HG02981 (cell line): ENCODE results near the gene GALNT10.

Experiments used
- ATAC-seq: cut with Tn5 transposase; IDR thresholded peaks from one replicate; pipeline ENCODE4 v1.9.1; 2021; ENCODE audit warnings: mild to moderate bottlenecking, moderate library complexity; ENCODE audit not compliant: unreplicated experiment

GALNT10 gene

DNA sequence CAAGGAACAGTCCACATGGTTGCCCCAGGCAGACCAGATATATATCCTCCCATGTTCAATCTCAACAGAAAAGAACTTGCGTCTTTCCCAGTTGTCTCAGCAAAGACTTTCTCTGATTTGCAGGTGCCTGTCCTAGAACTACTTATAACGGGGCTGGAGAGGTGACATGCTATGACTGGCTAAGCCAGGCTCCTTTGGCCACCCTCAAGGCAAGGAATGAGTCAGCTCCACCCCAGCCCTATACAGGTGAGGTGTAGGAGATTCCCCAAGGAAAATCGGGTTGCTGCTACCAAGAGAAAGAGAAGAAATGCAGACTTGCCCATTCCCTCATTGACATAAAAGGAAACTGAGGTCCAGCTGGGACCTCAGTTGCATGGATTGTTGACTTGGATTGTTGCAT, 127.4 kb downstream of the GALNT10 start:
- no peak for ATAC-seq

DNA sequence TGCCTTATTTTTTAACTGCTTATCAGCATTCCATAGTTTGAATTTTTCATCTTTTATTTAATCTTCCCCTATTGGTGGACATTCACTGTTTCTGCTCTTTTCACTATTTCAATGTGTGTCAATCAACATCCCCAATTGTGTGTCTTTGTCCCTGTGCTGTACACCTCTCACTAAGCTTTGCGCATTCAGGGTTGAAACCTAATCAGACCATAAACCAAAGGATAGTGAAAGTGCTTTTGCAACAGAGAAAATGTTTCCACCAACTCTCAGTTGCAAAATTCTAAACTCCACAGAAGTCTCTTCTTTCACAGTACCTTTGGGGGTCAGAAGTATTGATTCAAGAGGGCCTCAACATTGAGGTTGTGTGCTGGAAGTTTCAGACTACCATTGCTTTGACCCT, 128.2 kb downstream of the GALNT10 start:
- no peak for ATAC-seq

DNA sequence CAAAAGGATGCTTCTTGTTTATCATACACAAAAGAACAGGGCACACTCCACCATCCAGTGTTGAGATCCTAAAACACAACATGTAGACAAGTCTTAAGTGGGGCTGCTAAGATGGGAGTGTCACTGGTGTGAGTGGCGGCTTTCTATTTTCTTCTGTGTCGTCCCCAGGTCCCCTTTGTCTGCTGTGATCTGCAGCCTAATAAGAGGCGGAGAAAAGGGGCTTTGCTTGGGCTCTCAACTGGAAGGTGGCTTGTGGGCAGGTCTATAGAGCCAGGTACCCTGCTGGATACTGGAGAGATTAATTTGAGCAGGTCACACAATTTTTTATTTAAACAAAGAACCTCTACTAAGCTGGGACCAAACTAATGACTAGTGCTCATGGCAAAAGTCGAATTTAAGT, 129.2 kb downstream of the GALNT10 start:
- no peak for ATAC-seq

GRCh38 chr5:154320224-154321089, 129.9 kb downstream of the GALNT10 start:
- no peak for ATAC-seq

DNA sequence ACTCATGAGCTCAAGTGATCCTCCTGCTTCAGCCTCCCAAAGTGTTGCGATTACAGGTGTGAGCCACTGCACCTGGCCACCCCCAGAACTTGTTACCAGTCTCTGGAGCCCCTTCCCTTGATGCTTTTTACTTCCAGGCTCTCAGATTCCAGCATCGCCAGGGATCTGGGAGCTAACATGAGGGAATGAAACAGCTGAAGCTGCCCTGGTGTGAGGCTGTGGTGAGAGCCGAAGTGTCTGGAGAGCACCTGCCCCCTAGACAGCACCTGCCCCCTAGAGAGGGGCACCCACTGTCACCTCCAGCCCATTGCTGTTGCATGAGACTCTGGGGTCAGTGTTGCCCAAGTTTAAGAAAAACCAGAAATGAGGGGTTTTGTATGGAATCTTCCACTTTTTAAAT, 131.0 kb downstream of the GALNT10 start:
- ATAC-seq = no peak

DNA sequence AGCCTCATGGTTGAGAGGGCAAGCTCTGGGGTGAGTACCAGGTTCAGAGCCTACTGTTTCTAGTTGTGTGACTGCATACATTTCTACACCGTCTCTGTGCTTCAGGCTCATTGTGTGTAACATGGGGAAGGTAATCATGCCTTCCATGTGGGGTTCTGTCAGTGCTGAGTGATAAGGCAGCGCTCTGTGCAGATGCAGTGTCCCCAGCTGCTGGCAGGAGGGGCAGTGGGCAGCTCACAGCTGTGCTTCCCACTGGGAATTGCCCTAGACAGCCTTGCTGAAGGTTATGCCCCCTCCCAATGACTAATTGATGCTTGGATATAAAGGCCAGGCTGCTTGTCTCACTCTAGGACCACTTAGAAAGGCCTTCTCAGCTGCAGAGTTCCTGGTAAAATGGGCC, 133.5 kb downstream of the GALNT10 start:
- ATAC-seq = no peak

DNA sequence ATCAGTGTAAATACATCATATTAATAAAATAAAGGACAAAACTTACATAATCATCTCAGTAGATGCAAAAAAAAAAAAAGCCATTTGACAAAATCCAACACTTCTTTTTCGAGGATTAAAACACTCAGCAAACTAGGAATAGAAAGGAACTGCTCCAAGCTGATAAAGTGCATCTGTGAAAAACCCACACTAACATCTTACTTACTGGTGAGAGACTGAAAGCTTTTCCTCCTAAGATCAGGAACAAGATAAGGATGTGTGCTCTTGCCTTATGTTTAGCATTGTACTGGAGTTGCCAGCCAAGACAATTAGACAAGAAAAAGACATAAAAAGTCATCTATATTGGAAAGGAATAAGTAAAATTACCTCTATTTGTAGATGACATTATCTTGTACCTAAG, 135.0 kb downstream of the GALNT10 start:
- ATAC-seq = no peak

- no peak for ATAC-seq
Observed at GRCh38 chr5:154329062-154329461, 138.5 kb downstream of the GALNT10 start.

DNA sequence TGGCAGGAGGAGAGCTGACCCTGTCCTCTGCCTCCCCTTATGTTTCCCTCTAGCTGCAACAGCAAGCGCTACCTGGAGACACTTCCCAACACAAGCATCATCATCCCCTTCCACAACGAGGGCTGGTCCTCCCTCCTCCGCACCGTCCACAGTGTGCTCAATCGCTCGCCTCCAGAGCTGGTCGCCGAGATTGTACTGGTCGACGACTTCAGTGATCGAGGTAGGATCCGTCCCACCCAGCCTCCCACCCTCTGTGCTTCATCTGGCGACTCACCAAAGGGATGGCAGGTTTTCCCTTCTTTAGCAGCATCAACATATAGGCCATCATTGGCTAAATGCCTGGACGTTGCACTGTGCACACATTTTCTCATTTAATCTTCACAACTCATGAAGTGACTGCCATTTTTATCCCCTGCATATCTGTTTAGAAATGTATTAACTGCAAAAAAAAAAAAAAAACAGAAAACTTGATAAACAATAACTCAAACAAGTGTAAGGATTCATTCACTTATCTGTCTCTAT, 139.0 kb downstream of the GALNT10 start:
- ATAC-seq = no peak

- no peak for ATAC-seq
Observed at GRCh38 chr5:154330097-154330667, 139.6 kb downstream of the GALNT10 start.

- ATAC-seq = no peak
Observed at GRCh38 chr5:154331232-154331631, 140.7 kb downstream of the GALNT10 start.

- ATAC-seq = no peak
Observed at GRCh38 chr5:154331924-154332323, 141.4 kb downstream of the GALNT10 start.

GRCh38 chr5:154332451-154332850, 141.9 kb downstream of the GALNT10 start:
- no peak for ATAC-seq

DNA sequence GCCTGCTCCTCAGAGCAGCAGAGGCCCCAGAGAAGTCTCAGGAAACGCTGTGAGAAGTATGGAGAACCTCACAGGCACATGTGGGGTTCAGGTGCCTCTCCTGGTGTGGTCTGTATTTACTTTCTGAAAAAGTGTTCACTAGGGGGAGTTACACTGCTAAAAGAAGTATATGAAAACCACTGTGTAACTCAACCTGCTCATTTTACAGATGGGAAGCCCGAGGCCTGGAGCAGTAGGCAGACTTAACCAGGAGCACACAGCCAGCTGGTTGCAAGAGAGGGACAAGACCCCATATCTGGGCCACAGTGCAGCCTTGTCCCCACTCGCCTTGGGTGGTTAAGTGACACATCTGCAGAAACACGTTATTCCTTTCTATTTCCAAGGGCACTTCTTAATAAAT, 142.5 kb downstream of the GALNT10 start:
- ATAC-seq = no peak

DNA sequence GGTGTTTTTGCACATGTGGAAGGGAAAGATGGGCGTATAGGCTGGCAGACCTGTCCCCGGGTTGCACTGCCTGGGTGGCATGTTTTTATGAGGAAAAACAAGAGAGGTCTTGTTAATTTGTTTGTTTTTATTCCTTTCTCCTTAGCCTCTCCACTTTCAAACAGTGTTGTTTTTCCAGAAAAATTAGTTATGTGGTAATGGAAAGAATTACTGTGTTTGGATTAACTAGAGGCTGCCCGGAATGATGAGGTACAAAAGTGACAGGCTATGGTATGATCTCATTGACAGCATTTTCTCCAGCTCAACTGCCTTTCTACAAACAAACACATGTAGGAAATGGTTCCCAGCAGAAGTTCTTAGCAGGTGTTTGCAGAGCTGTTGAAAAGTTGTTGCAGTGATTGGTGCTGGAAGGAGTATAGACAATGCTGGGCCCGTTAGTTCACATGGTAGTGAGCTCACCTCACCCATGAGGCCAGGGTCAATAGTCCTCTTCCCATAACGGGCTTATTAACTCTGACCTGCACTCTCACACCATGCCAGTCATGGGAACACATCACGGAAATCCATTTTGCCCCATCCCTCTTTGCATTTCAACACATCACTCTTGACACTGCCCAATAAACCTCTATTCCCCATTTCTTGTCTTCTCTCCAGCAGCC, 144.0 kb downstream of the GALNT10 start:
- ATAC-seq = no peak

GRCh38 chr5:154335065-154335448, 144.5 kb downstream of the GALNT10 start:
- ATAC-seq = no peak

- ATAC-seq = no peak
Observed at GRCh38 chr5:154341620-154342019, 151.1 kb downstream of the GALNT10 start.

GRCh38 chr5:154342211-154342610, 151.7 kb downstream of the GALNT10 start:
- ATAC-seq = no peak

- ATAC-seq = no peak
Observed at GRCh38 chr5:154342963-154343362, 152.4 kb downstream of the GALNT10 start.

- no peak for ATAC-seq
Observed at GRCh38 chr5:154344461-154344860, 153.9 kb downstream of the GALNT10 start.

DNA sequence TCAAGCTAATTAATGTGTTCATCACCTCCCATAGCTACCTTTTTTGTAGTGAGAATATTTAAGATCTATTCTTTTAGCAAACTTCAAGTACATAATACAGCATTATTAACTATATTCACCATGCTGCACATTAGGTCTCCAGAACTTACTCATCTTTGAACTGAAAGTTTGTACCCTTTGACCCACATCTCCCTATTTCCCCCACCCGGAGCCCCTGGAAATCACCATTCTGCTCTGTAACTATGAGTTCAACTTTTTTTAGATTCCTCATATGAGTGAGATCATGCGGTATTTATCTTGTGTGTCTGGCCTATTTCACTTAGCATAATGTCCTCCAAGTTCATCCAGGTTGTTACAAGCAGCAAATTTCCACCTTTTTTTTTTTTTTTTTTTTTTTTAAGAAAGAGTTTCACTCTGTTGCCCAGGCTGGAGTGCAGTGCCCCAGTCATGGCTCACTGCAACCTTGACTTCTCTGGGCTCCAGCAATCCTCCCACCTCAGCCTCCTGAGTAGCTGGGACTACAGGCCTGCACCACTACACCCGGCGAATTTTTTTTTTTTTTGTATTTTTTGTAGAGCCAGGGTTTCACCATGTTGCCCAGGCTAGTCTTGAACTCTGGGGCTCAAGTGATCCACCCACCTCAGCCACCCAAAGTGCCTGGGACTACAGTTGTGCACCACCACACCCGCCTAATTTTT, 154.9 kb downstream of the GALNT10 start:
- peak; percentile 79 for ATAC-seq
